Fibroblast of mammary gland (primary cell): ENCODE data around the gene IFNGR2.

Source experiments
- DNase-seq: peaks from one replicate; pipeline ENCODE4 v3.0.0-alpha.2; 2010; ENCODE audit warnings: low read depth
- H3K4me3 ChIP-seq: 2 replicates; pipeline ENCODE4 v1.5.1; 2011; ENCODE audit warnings: low read depth, mild to moderate bottlenecking, low read length, moderate library complexity; ENCODE audit not compliant: control insufficient read depth
- TF ChIP-seq, protein P1 (sequence below): conservative IDR thresholded peaks from 2 replicates; pipeline ENCODE4 v1.5.1; 2011; ENCODE audit warnings: low read depth, low read length, inconsistent platforms; ENCODE audit not compliant: control insufficient read depth, insufficient read depth

The IFNGR2 gene

DNA sequence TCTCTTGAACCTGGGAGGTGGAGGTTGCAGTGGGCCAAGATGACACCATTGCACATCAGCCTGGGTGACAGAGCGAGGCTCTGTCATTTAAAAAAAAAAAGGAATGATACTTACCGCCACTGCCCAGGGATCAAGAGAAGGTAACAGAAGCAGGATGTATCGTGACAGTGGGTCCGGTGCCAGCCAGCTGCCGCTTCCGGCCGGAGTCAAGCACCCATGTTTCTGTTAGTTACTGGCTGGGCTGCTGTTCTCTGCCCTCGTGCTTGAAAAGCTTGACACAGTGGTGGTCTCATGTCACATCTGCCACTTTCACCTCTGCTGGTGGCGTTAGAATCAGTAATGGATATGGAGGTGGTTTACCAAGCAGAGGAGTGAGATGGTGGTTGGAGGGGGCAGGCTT lies 21.0 kb downstream of the IFNGR2 start:
- no peak for DNase-seq
- no peak overlapping the region for H3K4me3 ChIP-seq
- TF ChIP-seq, protein P1, sequence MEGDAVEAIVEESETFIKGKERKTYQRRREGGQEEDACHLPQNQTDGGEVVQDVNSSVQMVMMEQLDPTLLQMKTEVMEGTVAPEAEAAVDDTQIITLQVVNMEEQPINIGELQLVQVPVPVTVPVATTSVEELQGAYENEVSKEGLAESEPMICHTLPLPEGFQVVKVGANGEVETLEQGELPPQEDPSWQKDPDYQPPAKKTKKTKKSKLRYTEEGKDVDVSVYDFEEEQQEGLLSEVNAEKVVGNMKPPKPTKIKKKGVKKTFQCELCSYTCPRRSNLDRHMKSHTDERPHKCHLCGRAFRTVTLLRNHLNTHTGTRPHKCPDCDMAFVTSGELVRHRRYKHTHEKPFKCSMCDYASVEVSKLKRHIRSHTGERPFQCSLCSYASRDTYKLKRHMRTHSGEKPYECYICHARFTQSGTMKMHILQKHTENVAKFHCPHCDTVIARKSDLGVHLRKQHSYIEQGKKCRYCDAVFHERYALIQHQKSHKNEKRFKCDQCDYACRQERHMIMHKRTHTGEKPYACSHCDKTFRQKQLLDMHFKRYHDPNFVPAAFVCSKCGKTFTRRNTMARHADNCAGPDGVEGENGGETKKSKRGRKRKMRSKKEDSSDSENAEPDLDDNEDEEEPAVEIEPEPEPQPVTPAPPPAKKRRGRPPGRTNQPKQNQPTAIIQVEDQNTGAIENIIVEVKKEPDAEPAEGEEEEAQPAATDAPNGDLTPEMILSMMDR = no peak

DNA sequence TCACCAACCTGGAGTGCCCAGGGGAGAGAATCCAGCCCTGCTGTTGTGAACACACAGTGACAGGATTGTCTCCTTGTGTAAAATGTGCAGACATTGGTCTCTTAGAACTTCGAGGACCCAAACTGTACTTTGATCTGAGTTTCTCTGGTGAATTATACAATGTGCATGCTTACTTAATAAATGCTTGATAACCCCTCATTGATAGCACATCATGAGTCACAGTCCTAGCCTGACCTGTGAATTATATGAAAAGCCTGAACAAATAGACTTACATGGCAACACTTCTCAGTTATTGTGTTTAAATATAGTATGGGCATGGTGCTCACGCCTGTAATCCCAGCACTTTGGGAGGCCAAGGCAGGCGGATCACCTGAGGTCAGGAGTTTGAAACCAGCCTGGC lies 22.6 kb downstream of the IFNGR2 start:
- H3K4me3 ChIP-seq = no peak overlapping the region
- no peak for DNase-seq
- TF ChIP-seq, protein P1 = no peak

DNA sequence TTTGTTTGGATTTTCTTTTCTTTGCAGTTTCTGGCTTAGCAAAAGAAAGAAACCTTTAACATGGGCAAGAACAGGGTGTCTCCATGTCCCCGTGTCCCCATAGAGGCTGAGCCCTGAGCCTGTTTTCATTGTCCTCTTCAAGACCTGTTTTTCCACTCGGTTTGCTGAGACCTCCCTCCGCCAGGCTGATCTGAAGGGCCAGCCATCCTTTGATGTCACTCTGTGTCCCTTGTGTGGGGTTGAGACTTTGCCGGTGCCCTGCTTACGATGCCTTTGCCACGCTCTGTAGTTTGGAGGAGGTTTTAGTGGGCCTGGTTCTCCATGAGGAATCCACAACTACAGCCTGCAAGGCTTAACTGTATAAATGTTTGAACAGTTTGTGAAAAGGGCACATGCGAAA lies 23.8 kb downstream of the IFNGR2 start:
- TF ChIP-seq, protein P1 = no peak
- DNase-seq = no peak
- no peak overlapping the region for H3K4me3 ChIP-seq

DNA sequence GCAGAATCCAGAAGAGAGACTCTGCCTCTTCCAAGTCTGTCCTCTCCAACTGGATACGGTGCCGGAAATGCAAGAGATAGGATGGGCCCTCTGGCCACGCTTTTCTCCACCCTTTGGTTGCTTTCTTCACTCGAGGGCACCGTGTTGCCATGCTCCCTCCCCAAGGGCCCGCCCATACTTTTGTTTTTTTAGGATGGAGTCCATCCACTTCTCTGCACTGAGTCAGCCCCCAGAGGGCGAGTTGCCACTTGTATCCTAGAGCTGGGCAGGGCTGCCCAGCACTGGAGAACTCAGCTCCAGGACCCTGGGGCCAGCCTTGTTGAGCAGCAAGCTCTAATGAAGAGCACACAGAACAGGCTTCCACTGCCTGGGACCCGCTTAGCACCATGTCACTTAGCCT lies 25.5 kb downstream of the IFNGR2 start:
- TF ChIP-seq, protein P1 = no peak
- DNase-seq = peak; percentile 46
- H3K4me3 ChIP-seq = no peak overlapping the region

DNA sequence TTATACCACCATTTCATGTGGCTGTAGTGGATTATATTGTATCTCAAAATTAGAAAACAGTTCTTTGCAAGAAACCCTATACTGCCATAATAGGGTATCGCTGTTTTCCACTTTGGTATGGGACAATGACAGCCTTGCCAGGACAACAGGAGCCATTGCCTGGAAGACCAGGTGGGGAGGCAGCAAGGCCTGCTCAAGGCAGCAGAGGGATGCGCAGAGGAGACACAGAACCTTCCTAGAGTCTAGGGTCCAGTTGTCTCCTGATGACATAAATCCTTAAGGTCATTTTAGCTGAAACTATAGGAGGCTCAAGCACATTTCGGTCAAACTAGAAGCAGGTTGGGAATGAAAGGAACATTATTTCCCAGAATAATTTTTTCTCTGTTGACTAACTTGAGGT lies 27.6 kb downstream of the IFNGR2 start:
- H3K4me3 ChIP-seq = no peak overlapping the region
- DNase-seq = no peak
- TF ChIP-seq, protein P1 = no peak

DNA sequence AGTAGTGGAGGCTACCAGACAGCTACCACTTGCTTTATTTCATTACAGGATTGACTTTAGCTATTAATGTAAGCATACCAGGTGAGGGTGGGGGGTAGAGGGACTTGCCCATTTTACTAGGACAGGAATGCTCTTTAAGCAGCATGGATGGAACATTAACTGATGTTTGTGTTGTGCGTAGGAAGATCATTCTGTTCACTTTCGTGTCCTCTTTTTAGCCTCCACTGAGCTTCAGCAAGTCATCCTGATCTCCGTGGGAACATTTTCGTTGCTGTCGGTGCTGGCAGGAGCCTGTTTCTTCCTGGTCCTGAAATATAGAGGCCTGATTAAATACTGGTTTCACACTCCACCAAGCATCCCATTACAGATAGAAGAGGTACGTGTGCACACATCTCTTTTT lies 29.3 kb downstream of the IFNGR2 start:
- no peak overlapping the region for H3K4me3 ChIP-seq
- TF ChIP-seq, protein P1 = no peak
- no peak for DNase-seq

DNA sequence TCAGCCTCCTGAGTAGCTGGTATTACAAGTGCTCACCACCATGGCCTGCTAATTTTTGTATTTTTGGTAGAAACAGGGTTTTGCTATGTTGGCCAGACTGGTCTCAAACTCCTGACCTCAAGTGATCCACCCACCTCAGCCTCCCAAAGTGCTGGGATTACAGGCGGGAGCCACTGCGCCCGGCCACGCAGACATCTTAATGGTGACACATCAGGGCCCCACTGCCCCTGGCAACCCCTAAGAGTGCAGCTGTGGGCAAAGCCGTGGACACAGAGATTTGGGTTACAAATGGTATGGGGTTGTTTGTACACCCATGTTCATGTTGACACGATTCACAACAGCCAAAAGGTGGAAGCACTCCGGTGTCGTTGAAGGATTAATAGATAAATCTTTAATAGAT lies 29.8 kb downstream of the IFNGR2 start:
- DNase-seq = no peak
- no peak overlapping the region for H3K4me3 ChIP-seq
- TF ChIP-seq, protein P1 = no peak
